ENCODE results near the gene PARG.
A peak's percentile ranks its signal among the peaks of the same experiment; 100 is the strongest.
"Not testable (repeated sequence)": the region's sequence is repeated elsewhere in the genome, so short reads cannot be mapped to it uniquely, and the experiment has no call there.

The PARG gene
- total RNA-seq: 42.3 to 56.6 reads per million in 2 experiments

- peak; percentile 74 for DNase-seq (ENCODE audit: low read depth)
Measured at GRCh38 chr10:49941447-49942338, at the start of gene PARG, which contains the start of gene TIMM23B. Gene PARG (minus strand): TSS chr10:49942027. CDS start chr10:49941725, 302 bp downstream. Gene TIMM23B (plus strand): TSS chr10:49942053. CDS start chr10:49942195, 142 bp downstream.

- DNase-seq (ENCODE audit: low read depth): not testable (repeated sequence)
Measured at GRCh38 chr10:49988376-49988775, 46.5 kb upstream of the PARG start, which contains the start of gene AGAP6. Gene AGAP6 (plus strand): TSS chr10:49988406. CDS start chr10:49988716, 310 bp downstream.

DNA sequence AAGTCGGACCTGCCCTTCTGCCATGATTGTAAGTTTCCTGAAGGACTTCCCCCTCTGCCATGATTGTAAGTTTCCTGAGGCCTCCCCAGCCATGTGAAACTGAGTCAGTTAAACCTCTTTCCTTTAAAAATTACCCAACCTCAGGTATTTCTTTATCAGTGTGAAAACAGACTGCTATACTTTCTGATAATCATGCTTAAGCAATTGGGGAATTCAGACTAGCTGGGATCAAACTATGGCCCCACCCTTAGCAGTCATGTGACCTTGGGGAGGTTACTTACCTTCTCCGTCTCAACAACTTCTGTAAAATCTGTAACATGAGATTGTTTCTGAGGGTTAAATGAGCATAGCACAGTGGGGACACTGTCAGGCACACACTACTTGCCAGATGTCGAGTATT lies 45.4 kb upstream of the PARG start:
- not testable (repeated sequence) for DNase-seq (ENCODE audit: low read depth)

DNA sequence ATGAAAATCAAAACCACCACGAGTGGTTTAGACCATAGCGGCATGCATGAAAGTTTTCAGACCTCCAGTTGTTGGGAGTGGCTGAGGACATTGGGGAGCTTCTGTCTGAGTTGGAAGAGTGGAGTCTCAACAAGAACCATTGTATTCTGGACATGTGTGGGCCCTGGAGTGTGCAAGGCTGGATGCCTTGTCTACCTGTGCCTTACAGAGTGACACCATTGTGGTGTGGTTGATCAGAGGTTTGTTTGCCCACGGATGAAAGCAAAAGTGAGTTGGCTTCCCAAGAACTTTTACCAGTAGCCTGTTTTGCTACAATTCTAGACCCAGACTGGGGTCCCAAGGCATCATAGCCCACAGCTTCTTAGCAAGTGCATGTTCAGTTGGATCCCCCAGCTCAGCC lies 35.9 kb upstream of the PARG start:
- not testable (repeated sequence) for DNase-seq (ENCODE audit: low read depth)

- DNase-seq (ENCODE audit: low read depth): not testable (repeated sequence)
Measured at GRCh38 chr10:49972094-49972493, 30.3 kb upstream of the PARG start.

- not testable (repeated sequence) for DNase-seq (ENCODE audit: low read depth)
Measured at GRCh38 chr10:49971466-49971865, 29.6 kb upstream of the PARG start.

DNA sequence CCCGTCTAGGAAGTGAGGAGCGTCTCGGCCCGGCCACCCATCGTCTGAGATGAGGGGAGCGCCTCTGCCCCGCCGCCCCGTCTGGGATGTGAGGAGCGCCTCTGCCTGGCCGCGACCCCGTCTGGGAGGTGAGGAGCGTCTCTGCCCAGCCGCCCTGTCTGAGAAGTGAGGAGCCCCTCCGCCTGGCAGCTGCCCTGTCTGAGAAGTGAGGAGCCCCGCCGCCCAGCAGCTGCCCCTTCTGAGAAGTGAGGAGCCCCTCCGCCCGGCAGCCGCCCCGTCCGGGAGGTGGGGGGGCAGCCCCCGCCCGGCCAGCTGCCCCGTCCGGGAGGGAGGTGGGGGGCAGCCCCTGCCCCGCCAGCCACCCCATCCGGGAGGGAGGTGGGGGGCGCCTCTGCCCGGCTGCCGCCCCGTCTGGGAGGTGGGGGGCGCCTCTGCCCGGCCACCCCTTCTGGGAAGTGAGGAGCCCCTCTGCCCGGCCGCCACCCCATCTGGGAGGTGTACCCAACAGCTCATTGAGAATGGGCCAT lies 28.6 kb upstream of the PARG start:
- not testable (repeated sequence) for DNase-seq (ENCODE audit: low read depth)

GRCh38 chr10:49953122-49953521 lies 11.3 kb upstream of the PARG start:
- not testable (repeated sequence) for DNase-seq (ENCODE audit: low read depth)

DNA sequence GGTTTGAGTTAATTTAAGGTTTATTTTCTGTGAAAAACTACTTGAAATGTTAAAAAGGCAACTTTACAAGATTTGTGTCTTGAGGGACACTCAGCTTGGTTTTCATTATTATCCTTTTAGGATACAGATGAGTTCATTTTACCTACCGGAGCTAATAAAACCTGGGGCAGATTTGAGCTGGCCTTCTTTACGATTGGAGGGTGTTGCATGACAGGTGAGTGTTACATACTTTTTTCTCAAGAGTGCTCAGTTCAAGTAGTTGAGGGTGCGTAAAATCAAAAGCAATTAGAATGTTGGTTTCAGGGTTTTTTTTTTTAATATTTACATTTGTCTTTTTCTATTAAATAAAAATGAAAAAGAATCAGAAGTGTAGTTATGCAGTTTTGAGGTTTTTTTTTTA lies 10.2 kb upstream of the PARG start:
- not testable (repeated sequence) for DNase-seq (ENCODE audit: low read depth)

DNA sequence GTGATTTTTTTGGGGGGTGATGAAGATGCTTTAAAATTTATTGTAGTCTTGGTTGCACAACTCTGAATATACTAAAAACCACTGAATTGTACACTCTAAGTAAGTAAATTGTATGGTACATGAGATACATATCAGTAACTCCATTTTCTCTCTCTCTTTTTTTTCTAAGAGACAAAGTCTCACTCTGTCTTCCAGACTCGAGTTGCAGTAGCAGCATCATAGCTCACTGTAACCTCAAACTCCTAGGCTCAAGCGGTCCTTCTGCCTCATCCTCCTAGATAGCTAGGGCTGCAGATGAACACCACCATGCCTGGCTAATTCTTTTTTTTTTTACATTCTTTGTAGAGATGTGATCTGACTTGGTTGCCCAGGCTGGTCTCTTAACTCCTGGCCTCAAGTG lies 6.9 kb upstream of the PARG start:
- DNase-seq (ENCODE audit: low read depth): not testable (repeated sequence)

GRCh38 chr10:49948142-49948541 lies 6.3 kb upstream of the PARG start:
- not testable (repeated sequence) for DNase-seq (ENCODE audit: low read depth)

- not testable (repeated sequence) for DNase-seq (ENCODE audit: low read depth)
Measured at GRCh38 chr10:49943607-49944006, 1.8 kb upstream of the PARG start.

DNA sequence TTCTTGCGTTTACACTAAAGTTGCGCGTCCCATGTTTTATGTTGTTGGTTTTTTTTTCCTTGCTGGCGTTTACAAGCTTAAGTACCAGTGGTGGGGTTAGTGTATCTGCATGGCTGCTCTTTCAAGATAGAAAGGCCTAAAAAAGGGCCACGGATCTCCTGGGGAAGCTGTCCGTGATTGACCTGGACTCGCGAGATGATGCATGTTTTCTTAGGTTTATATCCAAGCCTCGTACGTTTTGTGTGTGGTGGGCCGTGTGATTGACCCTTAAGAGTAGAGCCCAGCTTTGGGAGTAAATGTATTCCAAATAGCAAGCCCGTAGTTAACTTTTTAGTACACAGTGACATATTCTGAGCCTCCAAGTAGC lies 495 bp upstream of the PARG start:
- DNase-seq (ENCODE audit: low read depth): not testable (repeated sequence)

DNA sequence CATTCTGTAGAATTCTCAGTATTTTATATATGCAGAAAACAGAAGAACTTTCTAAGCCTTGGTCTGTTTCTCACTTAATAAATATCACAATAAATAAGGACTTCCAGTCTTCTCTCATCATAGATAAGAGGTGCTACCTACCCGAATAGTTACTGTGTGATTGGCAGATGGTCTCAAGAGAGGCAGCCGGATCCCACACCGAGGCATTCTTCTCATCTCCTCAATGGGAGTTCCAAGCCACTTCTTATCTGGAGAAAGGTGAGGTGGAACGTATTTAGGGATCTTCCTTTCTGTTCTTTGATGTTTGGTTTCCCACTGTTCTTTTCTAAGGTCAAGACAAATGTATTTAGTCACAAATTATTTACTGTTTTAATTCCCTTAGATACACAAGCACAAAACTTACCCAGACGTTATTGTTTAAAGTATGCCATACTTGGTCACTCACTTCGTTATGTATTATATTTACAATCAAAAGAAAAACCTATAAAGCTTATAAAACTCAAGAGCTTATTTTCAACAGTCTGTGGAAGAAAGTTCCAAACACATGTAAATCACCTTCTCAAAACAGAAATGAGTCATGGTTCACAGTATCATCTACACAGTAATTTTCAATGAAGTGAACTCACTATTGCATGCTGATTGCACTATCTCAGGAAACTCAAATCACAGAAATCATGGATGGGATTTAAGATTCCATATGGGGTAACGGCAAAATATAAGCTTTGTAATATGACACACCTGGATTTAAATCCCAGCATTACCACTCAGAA lies 9.7 kb downstream of the PARG start:
- DNase-seq (ENCODE audit: low read depth): not testable (repeated sequence)

DNA sequence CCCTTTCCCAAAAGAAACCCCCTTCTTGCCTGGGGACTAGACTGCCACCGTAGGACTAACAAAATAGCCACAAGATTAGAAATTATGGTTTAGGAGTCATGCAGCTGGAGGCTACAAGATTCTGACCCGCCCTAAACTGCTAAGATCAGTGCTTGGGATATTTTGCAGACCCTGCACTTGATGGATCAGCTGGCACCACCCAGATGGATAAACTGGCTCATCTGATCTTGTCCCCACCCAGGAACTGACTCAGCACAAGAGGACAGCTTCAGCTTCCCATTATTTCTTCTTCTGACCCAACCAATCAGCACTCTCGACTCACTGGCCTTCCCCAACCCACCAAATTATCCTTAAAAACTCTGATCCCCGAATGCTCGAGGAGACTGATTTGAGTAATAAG lies 10.6 kb downstream of the PARG start:
- DNase-seq (ENCODE audit: low read depth): not testable (repeated sequence)

DNA sequence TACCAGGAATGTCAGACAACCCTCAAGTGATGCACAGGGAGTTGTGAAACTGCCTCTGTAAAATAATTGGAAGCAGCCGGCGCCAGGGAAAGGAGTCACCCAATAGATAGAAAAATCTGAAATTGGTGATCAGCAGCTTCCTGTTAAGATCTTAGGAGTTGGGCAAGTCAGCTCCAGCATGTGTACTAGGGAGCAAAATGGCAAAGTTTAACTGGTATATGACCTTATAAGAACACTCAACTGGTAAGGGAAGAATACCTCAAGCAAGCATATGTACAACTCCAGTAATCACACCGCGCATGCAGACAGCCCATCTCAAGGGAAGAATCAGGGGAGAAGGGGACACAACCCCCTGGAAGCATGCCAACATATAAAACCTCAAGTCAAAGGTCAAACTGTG lies 18.3 kb downstream of the PARG start:
- not testable (repeated sequence) for DNase-seq (ENCODE audit: low read depth)

DNA sequence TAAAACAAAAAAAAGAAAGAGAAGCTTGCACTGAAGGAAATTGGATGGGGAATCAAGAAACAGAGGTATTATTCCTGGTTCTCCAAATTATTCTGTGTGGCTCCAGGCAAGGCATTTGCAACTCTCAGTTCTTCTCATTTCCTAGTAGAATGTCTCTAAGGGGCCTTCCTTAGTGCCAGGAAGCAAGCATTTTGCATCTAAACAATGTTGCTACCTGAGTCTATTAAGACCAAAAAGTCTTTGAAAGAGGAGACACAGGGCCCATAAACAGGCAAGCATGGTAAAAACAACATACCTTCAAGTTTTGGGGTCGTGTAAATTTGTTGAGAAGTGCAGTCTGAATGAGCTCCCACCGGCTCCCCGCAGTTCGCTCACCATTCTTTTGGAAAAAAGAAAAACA lies 19.8 kb downstream of the PARG start:
- DNase-seq (ENCODE audit: low read depth): not testable (repeated sequence)

DNA sequence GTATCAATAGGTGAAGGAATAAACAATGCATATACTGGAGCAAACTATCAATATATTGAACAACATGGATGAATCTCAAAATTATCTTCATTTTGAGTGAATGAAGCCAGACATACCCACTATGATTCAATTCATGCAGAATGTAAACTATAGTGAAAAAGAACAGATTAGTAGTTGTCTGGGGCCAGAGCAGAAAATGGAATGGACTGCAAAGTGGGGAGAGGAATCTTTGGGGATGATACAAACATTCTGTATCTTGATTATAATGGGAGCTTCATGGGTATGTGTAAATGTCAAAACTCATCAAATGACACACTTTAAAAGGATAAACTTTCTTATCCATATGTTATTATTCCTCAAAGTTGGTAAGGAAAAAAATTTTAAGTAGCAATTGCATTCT lies 23.9 kb downstream of the PARG start:
- DNase-seq (ENCODE audit: low read depth): not testable (repeated sequence)

DNA sequence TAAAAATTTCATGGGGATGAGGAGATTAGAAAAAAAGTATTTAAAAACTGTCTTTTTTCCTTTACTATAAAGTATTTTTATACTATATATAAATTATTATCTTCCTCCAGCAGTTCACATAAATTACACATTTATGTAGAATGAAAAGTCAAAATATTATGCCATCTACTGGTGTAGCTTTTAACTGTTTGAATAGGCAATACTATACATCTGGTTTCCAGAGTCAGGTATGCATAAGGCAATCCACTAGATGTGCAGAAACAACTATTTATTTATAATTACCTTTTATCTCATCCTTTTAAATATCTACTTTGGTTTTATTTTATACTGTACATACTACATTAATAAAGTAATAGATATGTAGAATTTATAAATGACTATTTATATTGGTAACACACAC lies 25.4 kb downstream of the PARG start:
- DNase-seq (ENCODE audit: low read depth): not testable (repeated sequence)

- DNase-seq (ENCODE audit: low read depth): not testable (repeated sequence)
Measured at GRCh38 chr10:49910295-49910694, 31.5 kb downstream of the PARG start.

DNA sequence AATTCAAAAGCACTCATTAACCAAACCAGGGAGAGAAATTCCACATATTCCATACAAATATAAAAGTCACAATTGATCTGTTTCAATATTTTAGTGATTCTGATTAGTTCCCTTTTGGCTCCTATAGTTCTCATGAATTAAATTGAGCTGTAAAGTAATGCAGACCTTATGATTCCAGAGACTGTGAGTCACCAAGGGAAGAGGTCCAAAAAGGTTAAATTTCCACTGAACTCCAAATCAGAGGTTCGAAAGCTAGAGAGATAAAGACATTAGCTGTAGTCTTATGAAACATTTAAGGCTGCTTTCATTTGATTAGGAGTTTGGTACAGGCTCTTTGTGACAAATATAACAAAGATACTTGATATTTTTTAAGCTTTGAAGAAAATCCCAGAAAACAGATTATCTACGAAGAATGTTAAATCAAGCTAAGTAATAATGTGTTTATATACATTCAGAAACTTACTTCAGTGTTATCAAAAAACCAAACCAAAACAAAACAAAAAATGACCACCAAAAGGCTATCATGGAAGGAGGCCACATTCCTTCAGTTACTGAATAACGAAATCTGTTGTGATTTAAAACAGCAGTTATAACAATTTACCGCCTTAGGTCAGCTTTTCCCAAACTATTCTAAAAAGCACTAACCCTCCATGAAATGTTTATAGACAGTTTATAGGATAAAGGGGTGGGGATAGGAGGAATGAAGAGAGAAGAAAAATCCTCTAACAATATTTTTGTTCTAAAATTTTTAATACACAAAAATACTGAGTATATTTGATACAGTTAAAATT lies 33.3 kb downstream of the PARG start:
- not testable (repeated sequence) for DNase-seq (ENCODE audit: low read depth)
